ENCODE data around the gene FOXO3. TPM values are rescaled to one million over a fixed set of nuclear protein-coding genes. Genes with fewer than 3 reads are reported as not detected.

FOXO3 gene
- total and polyA plus RNA-seq, 2 of the 8 experiments (the other 6 are each of a cell fraction or from before 2014, with no cell fraction given): 13.1 to 19.3 TPM

DNA sequence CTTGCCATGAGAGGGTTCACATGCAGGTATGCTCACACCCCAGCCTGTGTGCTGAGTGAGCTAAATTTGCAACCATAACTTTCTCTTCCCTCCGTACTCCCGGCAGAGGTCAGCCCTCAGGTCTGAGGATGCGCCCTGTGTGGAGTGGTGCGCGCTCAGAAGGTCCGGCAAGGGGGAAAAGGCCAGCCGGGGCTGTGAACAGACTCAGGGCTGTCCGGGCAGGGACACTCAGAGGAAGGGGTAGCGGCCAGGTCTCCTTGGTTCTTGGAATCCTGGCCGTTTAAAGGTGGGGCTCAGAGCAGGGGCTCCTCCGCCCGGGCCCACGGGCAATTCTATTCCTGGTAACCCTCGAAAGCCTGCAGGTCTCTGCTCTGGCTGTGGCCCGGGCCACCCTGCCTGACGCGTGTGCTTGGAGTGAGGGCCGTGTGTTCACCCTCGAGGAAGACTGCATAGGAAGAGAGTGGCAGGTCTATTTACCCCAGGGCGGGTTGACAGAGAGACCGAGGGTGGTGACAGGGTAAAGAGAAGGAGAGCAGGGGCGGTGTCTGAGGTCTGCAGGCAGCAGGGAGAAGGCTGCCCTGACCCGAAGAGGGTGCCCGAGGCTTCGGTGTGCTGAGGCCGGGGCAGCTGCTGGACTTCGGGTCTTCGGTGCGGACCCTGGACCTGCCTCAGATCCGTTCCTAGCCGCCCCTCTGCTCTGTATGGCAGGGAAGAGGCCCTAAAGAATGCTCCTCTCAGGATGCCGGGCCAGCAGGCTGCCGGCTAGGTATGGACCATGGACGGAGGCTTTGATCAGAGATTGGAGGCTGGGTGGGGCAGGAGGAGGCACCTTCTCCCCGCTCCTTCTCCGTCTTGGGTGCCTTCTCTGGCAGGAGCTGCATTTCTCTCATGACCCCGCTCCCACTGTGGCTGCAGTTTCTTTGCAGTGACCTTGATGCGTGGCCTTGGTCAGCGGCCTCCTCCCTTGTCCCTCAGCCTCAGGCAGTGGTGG lies 156.4 kb downstream of the FOXO3 start:
- Histone ChIP-seq H3K14ac (ENCODE audit: insufficient read length) (no peak overlapping the region), H2BK12ac (ENCODE audit: low read depth, low read length) (no peak overlapping the region), H3K79me2 (ENCODE audit: control insufficient read depth in 1 of 2, insufficient read depth in 2 of 2, low read length in 2 of 2) (no peaks in the 10 kb centered on the region), H2BK120ac (replicated peaks; ENCODE audit: low read depth, low read length) (no peak overlapping the region), H3K18ac (ENCODE audit: extremely low read depth, low read length) (no peak overlapping the region; the same call in 1 of the 2 replicates), H2BK15ac (ENCODE audit: low read length) (no peak overlapping the region), H3K23me2 (ENCODE audit: low read depth, low read length) (no peaks in the 10 kb centered on the region), H3K23ac (ENCODE audit: insufficient read length) (no peak overlapping the region), H3K79me1 (ENCODE audit: low read depth, low read length) (no peaks in the 10 kb centered on the region), H3K4ac (replicated peaks; ENCODE audit: insufficient read length, low read depth, low read length) (no peak overlapping the region), H4K8ac (ENCODE audit: extremely low read depth, insufficient read depth, low read length) (peak overlapping the region; percentile 45; the same call in 1 of the 2 replicates), H3K4me1 (replicated peaks in 1 of 4; ENCODE audit: control insufficient read depth in 3 of 4, insufficient read depth in 4 of 4, low read length in 3 of 4) (peaks cover 0 to 7% (median 5%) of the 10 kb centered on the region in 4 experiments; a peak in 5 of 7 replicates), H2AFZ (ENCODE audit: low read length) (no peak overlapping the region), H3K9ac (replicated peaks in 1 of 4; ENCODE audit: extremely low read depth in 1 of 4, low read depth in 3 of 4, low read length in 3 of 4) (no peak overlapping the region), H3K27me3 (replicated peaks in 1 of 4; ENCODE audit: control insufficient read depth in 3 of 4, extremely low read depth in 1 of 4, insufficient read depth in 3 of 4, low read length in 3 of 4) (no peaks in the 10 kb centered on the region; a peak in 1 of 7 replicates), H3K36me3 (ENCODE audit: control insufficient read depth in 2 of 4, insufficient read depth in 4 of 4, low read length in 3 of 4) (no peaks in the 10 kb centered on the region), H3K56ac (replicated peaks; ENCODE audit: insufficient read length, low read depth, low read length) (no peak overlapping the region), H4K20me1 (replicated peaks in 1 of 2; ENCODE audit: control insufficient read depth in 1 of 2, insufficient read depth in 2 of 2, low read length in 2 of 2) (no peaks in the 10 kb centered on the region), H2AK5ac (ENCODE audit: low read depth, low read length) (no peak overlapping the region), H3K4me2 (ENCODE audit: insufficient read depth in 1 of 2, low read depth in 2 of 2, low read length in 2 of 2) (no peak overlapping the region), H3K27ac (ENCODE audit: low read depth, low read length) (no peak overlapping the region), H2BK20ac (ENCODE audit: low read length) (no peak overlapping the region), H2BK5ac (ENCODE audit: low read depth, low read length) (no peak overlapping the region), H3K9me3 (ENCODE audit: insufficient read depth in 2 of 2, low read depth in 1 of 2, low read length in 1 of 2) (no peaks in the 10 kb centered on the region), H4K5ac (ENCODE audit: insufficient read length, low read depth, low read length) (no peak overlapping the region), H3K4me3 (ENCODE audit: extremely low read depth in 1 of 4, insufficient read depth in 2 of 4, low read depth in 3 of 4, low read length in 4 of 4) (no peak overlapping the region), H4K91ac (replicated peaks; ENCODE audit: insufficient read length, low read length) (no peak overlapping the region)
- 85% methylated on average over 35 of the region's 39 CpGs; no CpG with 5 or more reads in 1 of the 2 experiments for WGBS, 2 experiments (ENCODE audit: extremely low coverage in 1 of 2, insufficient coverage in 1 of 2, insufficient read length in 1 of 2, insufficient replicate concordance in 2 of 2, low coverage in 1 of 2, low lambda C conversion rate in 2 of 2, missing lambda C conversion rate in 1 of 2)
- no peak for DNase-seq (ENCODE audit: low read depth in 1 of 2, low spot score in 2 of 2)
- no peak for FAIRE-seq
- ChIA-PET CTCF (ENCODE audit: partially characterized antibody) (interaction anchor here (0.9 to 1.1 kb wide), 2 partner anchors 11 to 519 kb away, joined by 3 read pairs; no protein-coding TSS in a partner anchor), POLR2A (ENCODE audit: partially characterized antibody) (no interaction called here)
- no peak for TF ChIP-seq HDAC2 (IDR thresholded peaks at IDR 0.05; ENCODE audit: borderline replicate concordance in 1 of 2, low read depth in 2 of 2, low read length in 2 of 2)
- no peak for TF ChIP-seq CBX8 (IDR thresholded peaks at IDR 0.05; ENCODE audit: borderline replicate concordance, low read depth, low read length)
- no peak for TF ChIP-seq MAFK (IDR thresholded peaks at IDR 0.05; ENCODE audit: low read depth, low read length)
- no peak for TF ChIP-seq KDM4A (IDR thresholded peaks at IDR 0.05; ENCODE audit: low read depth, low read length, severe bottlenecking)
- TF ChIP-seq ZNF274 (IDR thresholded peaks at IDR 0.05; ENCODE audit: borderline replicate concordance, extremely low read depth, low read length): no peak
- no peak for TF ChIP-seq EP300 (IDR thresholded peaks at IDR 0.05; ENCODE audit: borderline replicate concordance in 1 of 2, low read depth in 2 of 2, low read length in 2 of 2)
- TF ChIP-seq POLR2A (IDR thresholded peaks at IDR 0.05; ENCODE audit: control extremely low read depth in 1 of 2, low read depth in 2 of 2, low read length in 2 of 2): no peak
- no peak for TF ChIP-seq BACH1 (IDR thresholded peaks at IDR 0.05; ENCODE audit: low read length)
- no peak for TF ChIP-seq CREB1 (IDR thresholded peaks at IDR 0.05)
- TF ChIP-seq EGR1 (IDR thresholded peaks at IDR 0.05; ENCODE audit: borderline replicate concordance, low read depth, low read length): no peak
- TF ChIP-seq NRF1 (IDR thresholded peaks at IDR 0.05; ENCODE audit: low read depth, low read length): no peak
- no peak for TF ChIP-seq TBP (IDR thresholded peaks at IDR 0.05; ENCODE audit: low read depth, low read length)
